ENCODE measurements around the gene ZNF385D.

DNA sequence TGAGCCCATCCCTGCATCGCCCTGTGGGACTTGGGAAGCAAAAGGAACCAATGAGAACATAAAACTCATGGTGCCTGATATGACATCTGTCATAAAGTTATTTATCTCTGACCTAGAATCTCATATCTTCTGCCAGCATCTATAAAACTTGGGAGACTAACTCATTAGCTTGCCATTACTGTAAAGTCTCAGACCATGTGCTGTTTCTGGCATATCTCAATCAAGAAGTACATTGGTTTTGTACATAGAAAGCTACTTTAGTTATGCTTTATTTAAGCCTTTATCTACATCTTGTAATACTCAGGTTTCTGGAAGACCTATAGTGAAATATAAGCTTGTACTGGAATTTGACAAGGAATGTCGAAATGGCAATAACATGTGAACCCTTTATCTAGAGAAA lies 112.5 kb downstream of the ZNF385D start:
- TF ChIP-seq EZH2 (IDR thresholded peaks at IDR 0.05; ENCODE audit: low read depth), result no peak
- TF ChIP-seq, protein P1, sequence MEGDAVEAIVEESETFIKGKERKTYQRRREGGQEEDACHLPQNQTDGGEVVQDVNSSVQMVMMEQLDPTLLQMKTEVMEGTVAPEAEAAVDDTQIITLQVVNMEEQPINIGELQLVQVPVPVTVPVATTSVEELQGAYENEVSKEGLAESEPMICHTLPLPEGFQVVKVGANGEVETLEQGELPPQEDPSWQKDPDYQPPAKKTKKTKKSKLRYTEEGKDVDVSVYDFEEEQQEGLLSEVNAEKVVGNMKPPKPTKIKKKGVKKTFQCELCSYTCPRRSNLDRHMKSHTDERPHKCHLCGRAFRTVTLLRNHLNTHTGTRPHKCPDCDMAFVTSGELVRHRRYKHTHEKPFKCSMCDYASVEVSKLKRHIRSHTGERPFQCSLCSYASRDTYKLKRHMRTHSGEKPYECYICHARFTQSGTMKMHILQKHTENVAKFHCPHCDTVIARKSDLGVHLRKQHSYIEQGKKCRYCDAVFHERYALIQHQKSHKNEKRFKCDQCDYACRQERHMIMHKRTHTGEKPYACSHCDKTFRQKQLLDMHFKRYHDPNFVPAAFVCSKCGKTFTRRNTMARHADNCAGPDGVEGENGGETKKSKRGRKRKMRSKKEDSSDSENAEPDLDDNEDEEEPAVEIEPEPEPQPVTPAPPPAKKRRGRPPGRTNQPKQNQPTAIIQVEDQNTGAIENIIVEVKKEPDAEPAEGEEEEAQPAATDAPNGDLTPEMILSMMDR (conservative IDR thresholded peaks at IDR 0.05), result no peak

Measured in PC-9 (cell line).